Fibroblast of skin of right biceps (primary cell): ENCODE results near the gene DDHD1.
"Not testable (repeated sequence)": the region's sequence is repeated elsewhere in the genome, so short reads cannot be mapped to it uniquely, and the experiment has no call there.

Source experiments
- DNase-seq: peaks from one replicate; pipeline ENCODE4 v3.0.0-alpha.2; 2013

The DDHD1 gene

GRCh38 chr14:53152887-53153701, at the start of gene DDHD1:
DDHD1 (minus strand) TSS chr14:53153323; CDS start chr14:53153098, 225 bp downstream.
- peak; percentile 75 for DNase-seq

- DNase-seq = no peak
These were observed 42.8 kb upstream of the DDHD1 start for GRCh38 chr14:53195949-53196348.

GRCh38 chr14:53193193-53193592, 40.1 kb upstream of the DDHD1 start:
- peak; percentile 66 for DNase-seq

GRCh38 chr14:53192052-53192760, 39.1 kb upstream of the DDHD1 start:
- DNase-seq = peak; percentile 34

- DNase-seq = no peak
These were observed 37.8 kb upstream of the DDHD1 start for GRCh38 chr14:53190938-53191337.

GRCh38 chr14:53187921-53188463, 34.9 kb upstream of the DDHD1 start:
- no peak for DNase-seq

- no peak for DNase-seq
These were observed 33.4 kb upstream of the DDHD1 start for GRCh38 chr14:53186532-53186931.

- DNase-seq = peak; percentile 40
These were observed 30.5 kb upstream of the DDHD1 start for GRCh38 chr14:53183611-53184010.

GRCh38 chr14:53183056-53183455, 29.9 kb upstream of the DDHD1 start:
- DNase-seq = no peak

- DNase-seq = not testable (repeated sequence)
These were observed 28.4 kb upstream of the DDHD1 start for GRCh38 chr14:53181463-53182081.

- peak; percentile 50 for DNase-seq
These were observed 27.4 kb upstream of the DDHD1 start for GRCh38 chr14:53180272-53181221.

- DNase-seq = not testable (repeated sequence)
These were observed 26.4 kb upstream of the DDHD1 start for GRCh38 chr14:53179486-53180005.

- DNase-seq = no peak
These were observed 22.3 kb upstream of the DDHD1 start for GRCh38 chr14:53175375-53175774.

- DNase-seq = no peak
These were observed 21.8 kb upstream of the DDHD1 start for GRCh38 chr14:53174918-53175317.

GRCh38 chr14:53168786-53169185, 15.7 kb upstream of the DDHD1 start:
- DNase-seq = no peak

- peak; percentile 32 for DNase-seq
These were observed 14.6 kb upstream of the DDHD1 start for GRCh38 chr14:53167602-53168328.

- no peak for DNase-seq
These were observed 8.8 kb upstream of the DDHD1 start for GRCh38 chr14:53161758-53162435.

- no peak for DNase-seq
These were observed 3.1 kb upstream of the DDHD1 start for GRCh38 chr14:53156238-53156637.

- DNase-seq = no peak
These were observed 584 bp upstream of the DDHD1 start for GRCh38 chr14:53153702-53154112.

GRCh38 chr14:53152184-53152886, 788 bp downstream of the DDHD1 start:
- peak; percentile 44 for DNase-seq
